Gastroesophageal sphincter (tissue), 3 donors: Measurements from ENCODE around the gene NXPE4.

Experiments used
- POLR2A ChIP-seq, 2 donors: fragments of 450-650 bp; IDR thresholded peaks; one replicate each; pipeline ENCODE4 v1.6.1; 2017; ENCODE audit warnings: antibody characterized with exemption in 2 of 2, mild to moderate bottlenecking in 2 of 2, moderate library complexity in 1 of 2
- TF ChIP-seq, protein P1 (sequence below), 4 experiments: fragments of 200-600 bp in 2 of 4; fragments of 450-650 bp in 2 of 4; sonication (generic) in 1 of 4; IDR thresholded peaks; one replicate each; pipeline ENCODE4 v1.5.1; 2017 to 2019; ENCODE audit warnings: antibody characterized with exemption in 4 of 4, mild to moderate bottlenecking in 2 of 4, moderate library complexity in 2 of 4

DNA sequence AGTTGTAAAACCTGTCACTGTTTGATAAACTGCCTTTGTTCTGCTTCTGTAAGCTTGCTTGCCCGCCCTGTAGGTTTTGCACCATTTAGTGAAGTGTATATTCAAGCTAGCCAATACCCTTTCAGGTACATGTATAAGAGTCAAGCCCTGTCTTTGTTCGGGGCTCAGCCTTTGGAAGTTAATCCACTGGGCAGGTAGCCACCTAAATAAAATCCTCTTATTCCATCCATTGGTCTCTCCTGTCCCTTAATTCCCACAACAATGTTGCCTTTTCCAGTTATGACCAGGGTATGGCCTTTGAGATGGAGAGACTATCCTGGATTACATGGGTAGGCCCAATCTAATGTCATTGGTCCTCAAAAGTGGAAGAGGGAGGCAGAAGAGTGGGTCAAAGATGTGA lies 69.9 kb downstream of the NXPE4 start:
- TF ChIP-seq, protein P1, sequence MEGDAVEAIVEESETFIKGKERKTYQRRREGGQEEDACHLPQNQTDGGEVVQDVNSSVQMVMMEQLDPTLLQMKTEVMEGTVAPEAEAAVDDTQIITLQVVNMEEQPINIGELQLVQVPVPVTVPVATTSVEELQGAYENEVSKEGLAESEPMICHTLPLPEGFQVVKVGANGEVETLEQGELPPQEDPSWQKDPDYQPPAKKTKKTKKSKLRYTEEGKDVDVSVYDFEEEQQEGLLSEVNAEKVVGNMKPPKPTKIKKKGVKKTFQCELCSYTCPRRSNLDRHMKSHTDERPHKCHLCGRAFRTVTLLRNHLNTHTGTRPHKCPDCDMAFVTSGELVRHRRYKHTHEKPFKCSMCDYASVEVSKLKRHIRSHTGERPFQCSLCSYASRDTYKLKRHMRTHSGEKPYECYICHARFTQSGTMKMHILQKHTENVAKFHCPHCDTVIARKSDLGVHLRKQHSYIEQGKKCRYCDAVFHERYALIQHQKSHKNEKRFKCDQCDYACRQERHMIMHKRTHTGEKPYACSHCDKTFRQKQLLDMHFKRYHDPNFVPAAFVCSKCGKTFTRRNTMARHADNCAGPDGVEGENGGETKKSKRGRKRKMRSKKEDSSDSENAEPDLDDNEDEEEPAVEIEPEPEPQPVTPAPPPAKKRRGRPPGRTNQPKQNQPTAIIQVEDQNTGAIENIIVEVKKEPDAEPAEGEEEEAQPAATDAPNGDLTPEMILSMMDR (IDR thresholded peaks at IDR 0.05) = no peak
- TF ChIP-seq POLR2A (IDR thresholded peaks at IDR 0.05) = no peak
